Adrenal gland (tissue), 12 donors: Measurements from ENCODE around the gene CDH18. TPM values are rescaled to one million over a fixed set of nuclear protein-coding genes. Genes with fewer than 3 reads are reported as not detected.

Source experiments
- DNase-seq, 7 donors: peaks; one replicate each; pipeline ENCODE4 v3.0.0-alpha.2; 2019 to 2020
- H3K27ac ChIP-seq, 5 donors: fragments of 200-600 bp; sonication (generic) in 4 of 5; 1 replicate in 3 of 5; 2 replicates in 2 of 5; pipeline versions ENCODE4 v1.5.1 to v1.8.0; 2016 to 2020; ENCODE audit warnings: mild to moderate bottlenecking in 1 of 5
- H3K27me3 ChIP-seq: fragments of 200-600 bp; 2 replicates; pipeline ENCODE4 v1.8.0; 2021
- H3K36me3 ChIP-seq, 2 donors: fragments of 200-600 bp; replicated peaks in 1 of 2; 1 replicate in 1 of 2; 2 replicates in 1 of 2; pipeline versions ENCODE4 v1.5.1 to v1.8.0; 2018 to 2022
- H3K4me1 ChIP-seq, 2 donors: fragments of 200-600 bp; replicated peaks in 1 of 2; 1 replicate in 1 of 2; 2 replicates in 1 of 2; pipeline versions ENCODE4 v1.5.1 to v1.8.0; 2018 to 2021
- H3K4me3 ChIP-seq, 4 donors: fragments of 200-600 bp; sonication (generic) in 3 of 4; one replicate each; pipeline ENCODE4 v1.5.1; 2016 to 2018
- H3K9me3 ChIP-seq, 3 donors: fragments of 200-600 bp; sonication (generic) in 1 of 3; replicated peaks in 1 of 3; 1 replicate in 2 of 3; 2 replicates in 1 of 3; pipeline versions ENCODE4 v1.5.1 to v1.8.0; 2016 to 2021
- POLR2A ChIP-seq, 2 donors: fragments of 450-650 bp; IDR thresholded peaks; one replicate each; pipeline ENCODE4 v1.6.1; 2017; ENCODE audit warnings: antibody characterized with exemption in 2 of 2, mild to moderate bottlenecking in 2 of 2, moderate library complexity in 1 of 2
- WGBS, 4 donors: extraction: QIAGEN DNeasy Blood & Tissue Kit in 2 of 4; methylation state at CpG; one replicate each; pipeline versions ENCODE4 v1.1.5 to v1.1.7; 2013 to 2017; 5-methylcytosine and 5-hydroxymethylcytosine counted together
- intact Hi-C, 2 donors: fragments of 100-400 bp; cut with DNase I; formaldehyde crosslinking; loops; one replicate each; pipeline versions ENCODE4 v1.14.1 to v1.15.0; 2022 to 2023
- polyA plus RNA-seq, 3 donors: library from polyadenylated mRNA; stranded (reverse); fragments of 200-250 nt in 2 of 3; fragments of 350-450 nt in 1 of 3; fragmentation: Illumina TruSeq in 1 of 3; extraction: RNeasy Lipid Tissue Mini Kit (QIAGEN cat#74804) in 1 of 3; gene quantifications; one replicate each; pipeline ENCODE4 v1.2.3, GENCODE V29; 2013 to 2014
- total RNA-seq, 9 donors: library from RNA; depleted of rRNA in 4 of 9; stranded (reverse); fragments of >200 nt in 4 of 9; fragments of 120-200 nt in 1 of 9; fragmentation: NEBNext Ultra II Directional in 1 of 9; extraction: Animal tissue kit (Norgen Biotek cat#: 25700) in 1 of 9; gene quantifications; one replicate each; pipeline versions ENCODE4 v1.1.0 to v1.2.4, GENCODE V29; 2013 to 2023
- TF ChIP-seq, protein P1 (sequence below), 6 experiments: fragments of 450-650 bp in 4 of 6; fragments of 200-600 bp in 2 of 6; sonication (generic) in 1 of 6; IDR thresholded peaks; 1 replicate in 5 of 6; 2 replicates in 1 of 6; pipeline versions ENCODE4 v1.5.1 to v1.8.0; 2016 to 2021; ENCODE audit warnings: antibody characterized with exemption in 6 of 6, mild to moderate bottlenecking in 2 of 6, moderate library complexity in 1 of 6
- donor health status: healthy with polysubstance abuse.
- donor health status: Bipolar disorder and iron deficiency.
- donor health status: DM: yes; HTN: yes; CAD: no.
- donor health status: DM: no; HTN: no; CAD: no.
- donor health status: DM: no; HTN: no; CAD: no.
- donor health status: DM: yes; HTN: yes; CAD: no.

The CDH18 gene
- total and polyA plus RNA-seq, 12 donors = 0.23 to 9.0 (median 3.9) TPM; not detected in 4

- TF ChIP-seq, protein P1, sequence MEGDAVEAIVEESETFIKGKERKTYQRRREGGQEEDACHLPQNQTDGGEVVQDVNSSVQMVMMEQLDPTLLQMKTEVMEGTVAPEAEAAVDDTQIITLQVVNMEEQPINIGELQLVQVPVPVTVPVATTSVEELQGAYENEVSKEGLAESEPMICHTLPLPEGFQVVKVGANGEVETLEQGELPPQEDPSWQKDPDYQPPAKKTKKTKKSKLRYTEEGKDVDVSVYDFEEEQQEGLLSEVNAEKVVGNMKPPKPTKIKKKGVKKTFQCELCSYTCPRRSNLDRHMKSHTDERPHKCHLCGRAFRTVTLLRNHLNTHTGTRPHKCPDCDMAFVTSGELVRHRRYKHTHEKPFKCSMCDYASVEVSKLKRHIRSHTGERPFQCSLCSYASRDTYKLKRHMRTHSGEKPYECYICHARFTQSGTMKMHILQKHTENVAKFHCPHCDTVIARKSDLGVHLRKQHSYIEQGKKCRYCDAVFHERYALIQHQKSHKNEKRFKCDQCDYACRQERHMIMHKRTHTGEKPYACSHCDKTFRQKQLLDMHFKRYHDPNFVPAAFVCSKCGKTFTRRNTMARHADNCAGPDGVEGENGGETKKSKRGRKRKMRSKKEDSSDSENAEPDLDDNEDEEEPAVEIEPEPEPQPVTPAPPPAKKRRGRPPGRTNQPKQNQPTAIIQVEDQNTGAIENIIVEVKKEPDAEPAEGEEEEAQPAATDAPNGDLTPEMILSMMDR (IDR thresholded peaks at IDR 0.05) = no peak
- no peak for TF ChIP-seq POLR2A (IDR thresholded peaks at IDR 0.05)
- no peak overlapping the region for H3K4me3 ChIP-seq
- H3K9me3 ChIP-seq = peaks cover 0 to 6% (median 0%) of the 10 kb centered on the region in 3 donors
- H3K27ac ChIP-seq = no peak overlapping the region
- H3K27me3 ChIP-seq = no peaks in the 10 kb centered on the region
- no peaks in the 10 kb centered on the region for H3K36me3 ChIP-seq
- intact Hi-C loops = no loop called here
- DNase-seq = no peak
- no peaks in the 10 kb centered on the region for H3K4me1 ChIP-seq
- 73 to 90% (median 82%) methylated on average over 3 of the region's 3 CpGs for WGBS, 4 donors
Observed at GRCh38 chr5:19685473-19685872, 302.5 kb downstream of the CDH18 start.

DNA sequence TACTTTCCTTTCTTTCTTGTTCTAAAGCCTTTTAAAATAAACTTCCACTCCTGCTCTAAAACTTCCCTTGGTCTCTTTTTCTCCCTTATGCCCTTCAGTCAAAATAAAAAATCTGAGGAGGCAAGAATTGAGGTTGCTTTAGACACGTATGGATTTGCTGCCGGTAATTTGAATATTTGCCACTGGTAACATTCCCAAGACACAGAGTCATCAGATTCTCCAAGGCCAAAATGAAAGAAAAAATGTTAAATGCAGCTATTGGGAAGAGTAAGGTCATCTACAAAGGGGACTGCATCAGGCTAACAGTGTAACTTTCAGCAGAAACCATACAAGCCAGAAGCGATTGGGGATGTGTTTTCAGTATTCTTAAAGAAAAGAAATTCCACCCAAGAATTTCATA lies 311.1 kb downstream of the CDH18 start:
- DNase-seq = no peak
- no peak overlapping the region for H3K4me3 ChIP-seq
- intact Hi-C loops = no loop called here
- WGBS, 4 donors = 27 to 50% (median 31%) methylated on average over 3 of the region's 3 CpGs
- H3K36me3 ChIP-seq = no peaks in the 10 kb centered on the region
- no peaks in the 10 kb centered on the region for H3K4me1 ChIP-seq
- no peaks in the 10 kb centered on the region for H3K9me3 ChIP-seq
- TF ChIP-seq, protein P1 (IDR thresholded peaks at IDR 0.05) = no peak
- no peak for TF ChIP-seq POLR2A (IDR thresholded peaks at IDR 0.05)
- no peaks in the 10 kb centered on the region for H3K27me3 ChIP-seq
- no peak overlapping the region for H3K27ac ChIP-seq

- no peak for DNase-seq
- 76 to 84% (median 83%) methylated on average over 1 of the region's 1 CpG for WGBS, 4 donors
- TF ChIP-seq POLR2A (IDR thresholded peaks at IDR 0.05) = no peak
- TF ChIP-seq, protein P1 (IDR thresholded peaks at IDR 0.05) = no peak
- H3K27me3 ChIP-seq = no peaks in the 10 kb centered on the region
- H3K4me1 ChIP-seq = no peaks in the 10 kb centered on the region
- no peak overlapping the region for H3K27ac ChIP-seq
- no peak overlapping the region for H3K4me3 ChIP-seq
- no peaks in the 10 kb centered on the region for H3K36me3 ChIP-seq
- intact Hi-C loops = no loop called here
- H3K9me3 ChIP-seq = no peaks in the 10 kb centered on the region
Observed at GRCh38 chr5:19660679-19661078, 327.3 kb downstream of the CDH18 start.

- intact Hi-C loops = no loop called here
- Histone ChIP-seq H3K27ac (no peak overlapping the region), H3K4me3 (no peak overlapping the region), H3K27me3 (no peaks in the 10 kb centered on the region), H3K36me3 (no peaks in the 10 kb centered on the region), H3K4me1 (no peaks in the 10 kb centered on the region), H3K9me3 (no peaks in the 10 kb centered on the region)
- TF ChIP-seq, protein P1 (IDR thresholded peaks at IDR 0.05) = no peak
- no peak for TF ChIP-seq POLR2A (IDR thresholded peaks at IDR 0.05)
- 38 to 59% (median 54%) methylated on average over 2 of the region's 2 CpGs for WGBS, 4 donors
- DNase-seq = no peak
Observed at GRCh38 chr5:19655627-19656026, 332.4 kb downstream of the CDH18 start.
